ENCODE data around the gene MSI2.

The MSI2 gene

DNA sequence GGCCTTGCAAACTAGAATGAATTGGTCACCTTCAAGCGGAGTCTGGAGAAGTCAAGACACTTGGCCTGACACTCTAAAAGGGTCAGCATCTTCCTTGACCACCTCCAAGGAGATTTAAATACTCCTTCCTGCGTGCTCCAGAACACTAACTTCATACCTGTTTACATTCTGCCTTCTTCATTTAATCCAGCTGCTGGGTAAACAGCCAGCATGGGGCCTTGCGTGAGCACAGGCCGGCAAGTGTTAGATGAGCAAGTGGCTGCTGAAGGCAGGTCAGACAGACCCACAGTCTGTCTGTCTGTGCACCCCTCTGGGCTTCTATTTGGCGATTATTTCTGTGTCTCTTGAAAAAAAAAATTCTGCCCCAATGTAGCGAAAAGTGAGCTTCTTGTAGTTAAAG is 153.8 kb downstream of the MSI2 start:
- no peaks in the 10 kb centered on the region for H3K9me3 ChIP-seq (ENCODE audit: insufficient read depth, low read length)
- H3K4me1 ChIP-seq (ENCODE audit: insufficient read depth, insufficient read length) = no peaks in the 10 kb centered on the region
- H3K36me3 ChIP-seq (ENCODE audit: insufficient read depth, insufficient read length, low read length) = no peaks in the 10 kb centered on the region
- H3K27me3 ChIP-seq (ENCODE audit: insufficient read depth, insufficient read length) = no peaks in the 10 kb centered on the region
- no peak for DNase-seq (ENCODE audit: low read depth, low spot score)
- no peak overlapping the region for H3K4me3 ChIP-seq (ENCODE audit: insufficient read length, low read depth)
- no peak overlapping the region for H3K9ac ChIP-seq (ENCODE audit: insufficient read length, low read depth)
- no peak for TF ChIP-seq YY1 (IDR thresholded peaks at IDR 0.05; ENCODE audit: insufficient read depth, insufficient read length)
- TF ChIP-seq ZNF274 (IDR thresholded peaks at IDR 0.05; ENCODE audit: low read depth, low read length) = no peak
- no peak for TF ChIP-seq SUZ12 (IDR thresholded peaks at IDR 0.05; ENCODE audit: extremely low read depth, insufficient read depth, insufficient read length)

DNA sequence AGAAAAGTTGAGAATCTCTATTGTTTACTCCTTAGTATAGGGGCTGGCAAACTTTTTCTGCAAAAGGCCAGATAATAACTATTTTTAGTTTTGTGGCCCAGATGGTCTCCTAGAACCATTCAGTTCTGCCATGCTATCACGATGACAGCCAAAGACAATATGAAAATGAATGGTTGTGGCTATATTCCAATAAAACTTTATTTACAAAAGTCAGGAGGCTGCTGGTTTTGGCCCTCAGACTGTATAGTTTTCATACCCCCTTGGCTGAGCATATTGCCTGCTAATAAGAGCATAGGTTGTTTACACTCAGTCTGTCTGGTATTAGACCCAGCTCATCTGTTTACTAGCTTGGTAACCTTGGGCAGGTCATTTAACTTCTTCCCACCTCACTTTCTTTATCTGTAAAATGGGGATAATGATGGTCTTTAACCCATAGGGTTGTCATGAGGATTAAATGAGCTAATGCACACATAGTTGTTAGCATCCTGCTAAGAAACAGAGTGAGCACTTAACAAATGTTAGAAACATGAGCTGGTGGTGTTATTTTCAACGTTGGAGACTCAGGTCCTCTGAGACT is 156.3 kb downstream of the MSI2 start:
- Histone ChIP-seq H3K27me3 (ENCODE audit: insufficient read depth, insufficient read length) (no peaks in the 10 kb centered on the region), H3K4me1 (ENCODE audit: insufficient read depth, insufficient read length) (no peaks in the 10 kb centered on the region), H3K36me3 (ENCODE audit: insufficient read depth, insufficient read length, low read length) (no peaks in the 10 kb centered on the region), H3K9me3 (ENCODE audit: insufficient read depth, low read length) (no peaks in the 10 kb centered on the region), H3K4me3 (ENCODE audit: insufficient read length, low read depth) (no peak overlapping the region), H3K9ac (ENCODE audit: insufficient read length, low read depth) (no peak overlapping the region)
- DNase-seq (ENCODE audit: low read depth, low spot score) = no peak
- TF ChIP-seq YY1 (IDR thresholded peaks at IDR 0.05; ENCODE audit: insufficient read depth, insufficient read length) = no peak
- TF ChIP-seq SUZ12 (IDR thresholded peaks at IDR 0.05; ENCODE audit: extremely low read depth, insufficient read depth, insufficient read length) = no peak
- no peak for TF ChIP-seq ZNF274 (IDR thresholded peaks at IDR 0.05; ENCODE audit: low read depth, low read length)

DNA sequence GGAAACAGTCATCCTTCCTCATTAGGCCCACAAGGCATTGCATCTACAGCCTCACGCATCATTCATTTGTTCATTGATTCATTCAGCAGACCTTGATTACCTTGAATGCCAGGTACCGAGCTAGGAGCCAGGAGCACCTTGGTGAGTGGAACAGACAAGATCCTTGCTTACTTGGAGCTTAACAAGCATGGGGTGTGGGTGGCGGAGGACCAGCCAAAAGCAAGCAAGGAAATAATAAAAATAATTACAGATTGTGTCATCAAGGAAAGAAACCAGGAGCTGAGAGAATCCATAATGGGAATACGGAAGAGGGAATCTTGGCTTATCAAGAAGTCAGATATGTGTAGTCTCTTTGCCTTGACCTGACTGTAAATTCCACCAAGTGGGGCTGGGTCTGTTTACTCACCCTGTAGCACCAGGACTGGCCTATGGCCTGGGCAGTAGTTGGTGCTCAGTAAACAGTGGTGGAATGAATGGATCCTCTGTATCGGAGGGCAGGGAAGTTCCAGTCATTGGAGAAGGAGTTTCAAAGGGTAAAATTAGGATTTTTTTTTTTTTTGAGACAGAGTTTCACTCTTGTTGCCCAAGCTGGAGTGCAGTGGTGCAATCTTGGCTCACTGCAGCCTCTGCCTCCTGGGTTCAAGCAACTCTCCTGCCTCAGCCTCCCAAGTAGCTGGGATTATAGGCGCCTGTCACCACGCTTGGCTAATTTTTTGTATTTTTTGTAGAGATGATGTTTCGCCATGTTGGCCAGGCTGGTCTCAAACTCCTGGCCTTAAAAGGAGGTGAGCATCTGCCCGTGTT is 157.7 kb downstream of the MSI2 start:
- H3K36me3 ChIP-seq (ENCODE audit: insufficient read depth, insufficient read length, low read length) = no peaks in the 10 kb centered on the region
- no peaks in the 10 kb centered on the region for H3K9me3 ChIP-seq (ENCODE audit: insufficient read depth, low read length)
- H3K9ac ChIP-seq (ENCODE audit: insufficient read length, low read depth) = no peak overlapping the region
- no peaks in the 10 kb centered on the region for H3K27me3 ChIP-seq (ENCODE audit: insufficient read depth, insufficient read length)
- no peak for TF ChIP-seq YY1 (IDR thresholded peaks at IDR 0.05; ENCODE audit: insufficient read depth, insufficient read length)
- TF ChIP-seq ZNF274 (IDR thresholded peaks at IDR 0.05; ENCODE audit: low read depth, low read length) = no peak
- no peak for TF ChIP-seq SUZ12 (IDR thresholded peaks at IDR 0.05; ENCODE audit: extremely low read depth, insufficient read depth, insufficient read length)
- DNase-seq (ENCODE audit: low read depth, low spot score) = no peak
- H3K4me1 ChIP-seq (ENCODE audit: insufficient read depth, insufficient read length) = no peaks in the 10 kb centered on the region
- H3K4me3 ChIP-seq (ENCODE audit: insufficient read length, low read depth) = no peak overlapping the region

DNA sequence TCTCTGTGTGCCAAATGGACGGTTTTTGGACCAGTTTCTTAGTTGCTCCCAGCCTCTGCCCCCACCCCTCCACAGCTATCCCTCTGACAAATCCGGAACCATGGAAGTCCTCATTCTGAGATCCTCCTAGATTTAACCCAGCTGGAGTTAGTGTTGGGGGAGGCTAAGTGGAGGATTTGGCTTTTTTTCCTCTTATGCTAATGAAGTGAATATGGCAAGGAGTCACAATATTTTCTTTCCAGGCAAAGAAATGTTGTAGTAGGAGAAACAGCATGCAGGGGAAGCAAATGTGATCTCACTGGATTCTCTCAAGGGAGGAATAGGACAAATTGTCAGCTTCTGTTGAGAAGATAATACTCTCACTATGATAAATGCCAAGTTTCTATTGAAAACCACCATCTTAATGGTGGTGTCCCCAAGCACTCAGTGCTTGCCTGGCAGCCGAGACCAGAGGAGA is 159.5 kb downstream of the MSI2 start:
- no peak for DNase-seq (ENCODE audit: low read depth, low spot score)
- TF ChIP-seq YY1 (IDR thresholded peaks at IDR 0.05; ENCODE audit: insufficient read depth, insufficient read length) (no peak), SUZ12 (IDR thresholded peaks at IDR 0.05; ENCODE audit: extremely low read depth, insufficient read depth, insufficient read length) (no peak), ZNF274 (IDR thresholded peaks at IDR 0.05; ENCODE audit: low read depth, low read length) (no peak)
- H3K4me3 ChIP-seq (ENCODE audit: insufficient read length, low read depth) = no peak overlapping the region

DNA sequence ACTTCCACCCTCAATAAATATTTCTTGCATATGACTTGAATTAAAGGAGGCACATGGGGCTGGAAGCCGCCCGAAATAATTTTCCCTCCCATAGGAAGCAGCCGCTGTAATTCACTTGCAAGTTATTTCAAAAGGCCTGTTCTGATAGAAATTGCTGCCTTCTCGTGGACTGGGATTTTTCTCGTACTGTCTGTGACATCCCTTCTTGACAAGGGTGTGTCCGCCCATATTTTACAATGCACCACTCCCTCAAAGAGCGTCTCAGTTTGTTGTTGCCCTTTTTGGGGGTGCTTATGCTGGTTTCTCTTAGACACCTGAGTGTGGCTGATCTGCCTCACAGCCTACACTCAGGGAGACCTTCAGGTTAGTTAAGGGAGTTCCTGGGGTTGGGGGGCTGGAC is 160.0 kb downstream of the MSI2 start:
- Histone ChIP-seq H3K9me3 (ENCODE audit: insufficient read depth, low read length) (no peaks in the 10 kb centered on the region), H3K4me1 (ENCODE audit: insufficient read depth, insufficient read length) (no peaks in the 10 kb centered on the region), H3K36me3 (ENCODE audit: insufficient read depth, insufficient read length, low read length) (no peaks in the 10 kb centered on the region), H3K4me3 (ENCODE audit: insufficient read length, low read depth) (no peak overlapping the region), H3K27me3 (ENCODE audit: insufficient read depth, insufficient read length) (no peaks in the 10 kb centered on the region), H3K9ac (ENCODE audit: insufficient read length, low read depth) (no peak overlapping the region)
- TF ChIP-seq ZNF274 (IDR thresholded peaks at IDR 0.05; ENCODE audit: low read depth, low read length) (no peak), YY1 (IDR thresholded peaks at IDR 0.05; ENCODE audit: insufficient read depth, insufficient read length) (no peak), SUZ12 (IDR thresholded peaks at IDR 0.05; ENCODE audit: extremely low read depth, insufficient read depth, insufficient read length) (no peak)
- no peak for DNase-seq (ENCODE audit: low read depth, low spot score)

More for the DNA sequence above, 159.5 kb downstream of the MSI2 start:
- H3K27me3 ChIP-seq (ENCODE audit: insufficient read depth, insufficient read length) = no peaks in the 10 kb centered on the region
- no peaks in the 10 kb centered on the region for H3K9me3 ChIP-seq (ENCODE audit: insufficient read depth, low read length)
- no peaks in the 10 kb centered on the region for H3K36me3 ChIP-seq (ENCODE audit: insufficient read depth, insufficient read length, low read length)
- no peak overlapping the region for H3K9ac ChIP-seq (ENCODE audit: insufficient read length, low read depth)
- no peaks in the 10 kb centered on the region for H3K4me1 ChIP-seq (ENCODE audit: insufficient read depth, insufficient read length)

DNA sequence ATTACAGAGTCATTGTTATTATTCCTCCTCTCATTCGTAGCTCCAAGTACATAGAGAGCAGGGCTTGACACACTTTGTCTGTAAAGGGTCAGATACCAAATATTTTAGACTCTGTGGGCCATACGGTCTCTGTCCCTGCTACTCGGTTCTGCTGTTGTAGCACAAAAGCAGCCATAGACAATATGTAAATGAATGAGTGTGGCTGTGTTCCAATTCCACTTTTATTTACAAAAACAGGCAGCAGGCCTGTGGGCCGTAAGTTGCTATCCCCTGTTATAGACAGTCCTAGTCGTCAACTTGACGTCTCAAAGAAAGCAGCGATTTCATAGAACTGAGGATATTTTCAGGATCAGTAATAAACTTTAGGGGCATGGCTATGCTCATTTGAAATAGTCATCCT is 161.6 kb downstream of the MSI2 start:
- Histone ChIP-seq H3K4me3 (ENCODE audit: insufficient read length, low read depth) (no peak overlapping the region), H3K27me3 (ENCODE audit: insufficient read depth, insufficient read length) (no peaks in the 10 kb centered on the region), H3K9ac (ENCODE audit: insufficient read length, low read depth) (no peak overlapping the region), H3K36me3 (ENCODE audit: insufficient read depth, insufficient read length, low read length) (no peaks in the 10 kb centered on the region), H3K4me1 (ENCODE audit: insufficient read depth, insufficient read length) (no peaks in the 10 kb centered on the region), H3K9me3 (ENCODE audit: insufficient read depth, low read length) (no peaks in the 10 kb centered on the region)
- TF ChIP-seq ZNF274 (IDR thresholded peaks at IDR 0.05; ENCODE audit: low read depth, low read length) (no peak), YY1 (IDR thresholded peaks at IDR 0.05; ENCODE audit: insufficient read depth, insufficient read length) (no peak), SUZ12 (IDR thresholded peaks at IDR 0.05; ENCODE audit: extremely low read depth, insufficient read depth, insufficient read length) (no peak)
- DNase-seq (ENCODE audit: low read depth, low spot score) = no peak

DNA sequence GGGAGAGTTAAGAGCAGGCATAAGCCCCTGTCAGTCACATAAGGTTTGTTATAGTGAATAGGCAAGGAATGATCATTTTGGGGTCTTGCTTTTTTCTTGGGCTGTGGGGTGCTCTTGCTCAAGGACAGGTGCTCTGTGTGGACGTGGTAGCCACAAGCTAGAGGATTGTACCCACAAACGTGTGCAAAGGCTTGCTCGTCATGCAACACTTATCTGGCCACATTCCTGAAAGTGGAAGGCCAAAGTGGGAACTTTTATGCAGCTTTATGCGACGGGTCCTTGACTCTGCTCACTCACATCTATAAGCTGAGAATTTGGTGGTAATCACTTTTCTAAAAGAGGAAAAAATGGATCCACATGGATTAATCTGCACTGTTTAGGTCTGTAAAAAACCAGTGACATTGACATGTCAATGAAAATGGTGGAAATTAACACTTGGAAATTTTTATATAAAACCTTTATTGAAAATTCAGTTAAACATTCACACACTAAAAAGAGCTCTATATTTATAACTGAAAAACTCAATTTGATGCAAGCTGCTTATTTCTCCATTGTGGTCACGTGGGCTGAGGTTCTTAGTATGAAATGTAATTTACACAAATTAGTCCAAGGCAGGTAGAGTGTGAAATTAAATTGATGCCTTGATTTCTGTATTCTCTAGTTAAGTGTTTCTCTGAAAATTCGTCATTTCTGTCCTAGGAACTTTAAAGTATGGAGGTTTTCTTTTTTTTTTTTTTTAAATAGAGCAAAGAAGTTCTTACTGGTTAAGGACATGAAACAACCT is 162.3 kb downstream of the MSI2 start:
- Histone ChIP-seq H3K9me3 (ENCODE audit: insufficient read depth, low read length) (0 out of 2 replicates have a peak, but pooled peaks cover 1% of the 10 kb centered on the region), H3K36me3 (ENCODE audit: insufficient read depth, insufficient read length, low read length) (no peaks in the 10 kb centered on the region), H3K9ac (ENCODE audit: insufficient read length, low read depth) (no peak overlapping the region), H3K4me1 (ENCODE audit: insufficient read depth, insufficient read length) (no peaks in the 10 kb centered on the region), H3K4me3 (ENCODE audit: insufficient read length, low read depth) (no peak overlapping the region), H3K27me3 (ENCODE audit: insufficient read depth, insufficient read length) (no peaks in the 10 kb centered on the region)
- no peak for DNase-seq (ENCODE audit: low read depth, low spot score)
- TF ChIP-seq SUZ12 (IDR thresholded peaks at IDR 0.05; ENCODE audit: extremely low read depth, insufficient read depth, insufficient read length) = no peak
- no peak for TF ChIP-seq YY1 (IDR thresholded peaks at IDR 0.05; ENCODE audit: insufficient read depth, insufficient read length)
- no peak for TF ChIP-seq ZNF274 (IDR thresholded peaks at IDR 0.05; ENCODE audit: low read depth, low read length)
